HCT116 (cell line): ENCODE measurements around the gene PAH. TPM values are rescaled to one million over a fixed set of nuclear protein-coding genes. Genes with fewer than 3 reads are reported as not detected.

ENCODE experiments used
- ATAC-seq: fragments of 200-7000 bp; cut with Tn5 transposase; 2 replicates; pipeline ENCODE4 v1.9.1; 2020; ENCODE audit warnings: mild to moderate bottlenecking, moderate library complexity
- BruUV-seq: library from RNA; stranded (reverse); fragments of 400-500 nt; replicated peaks from 2 replicates; lab custom pipeline; 2021; lab: Mats Ljungman, UMichigan
- CTCF ChIA-PET: fragments of 300-600 bp; sonication (Branson Sonifier 250); formaldehyde crosslinking; loops from one replicate; lab custom pipeline; 2021; ENCODE audit warnings: antibody characterized with exemption; lab: Charles Lee
- POLR2A ChIA-PET: fragments of 300-600, 350-600 bp; sonication (Branson Sonifier 250); formaldehyde crosslinking; loops from one replicate; lab custom pipeline; 2021; ENCODE audit warnings: antibody characterized with exemption; lab: Charles Lee
- RAD21 ChIA-PET, 2 experiments: fragments of 300-600 bp; sonication (Branson Sonifier 250); formaldehyde crosslinking; loops; one replicate each; lab custom pipeline; 2023; ENCODE audit warnings: low total read pairs in 2 of 2; ENCODE audit not compliant: uncharacterized antibody in 2 of 2, unreplicated experiment in 2 of 2, low non-redundant PET in 1 of 2; lab: Charles Lee
- DNase-seq: peaks from one replicate; pipeline ENCODE4 v3.0.0-alpha.2; 2010; ENCODE audit warnings: low read depth, low spot score
- H2AFZ ChIP-seq: fragments of 200-600 bp; shearing (Covaris generic), sonication (generic); 2 replicates; pipeline ENCODE4 v1.6.1; 2017; ENCODE audit warnings: low read depth, mixed run types, mixed read lengths, antibody characterized with exemption, low read length; ENCODE audit not compliant: poor library complexity, severe bottlenecking
- H3K27ac ChIP-seq: 2 replicates; pipeline ENCODE4 v1.5.1; 2012; ENCODE audit warnings: low read depth, low read length
- H3K27me3 ChIP-seq: fragments of 200-600 bp; sonication (generic); 2 replicates; pipeline ENCODE4 v1.6.1; 2016; ENCODE audit warnings: mixed run types, low read length, mixed read lengths; ENCODE audit not compliant: insufficient read depth
- H3K36me3 ChIP-seq, 2 experiments: fragments of 200-500 bp in 1 of 2; fragments of 200-600 bp in 1 of 2; sonication (Bioruptor generic) in 1 of 2; sonication (generic) in 1 of 2; 2 replicates each; pipeline versions ENCODE4 v1.5.1 to v1.6.1; 2014 to 2016; ENCODE audit warnings: low read length in 2 of 2, inconsistent platforms in 1 of 2, mixed read lengths in 1 of 2, mixed run types in 1 of 2; ENCODE audit not compliant: insufficient read depth in 2 of 2, control insufficient read depth in 1 of 2
- H3K4me1 ChIP-seq, 2 experiments: fragments of 200-600 bp in 1 of 2; sonication (generic) in 1 of 2; 2 replicates each; pipeline versions ENCODE4 v1.5.1 to v1.6.1; 2012 to 2017; ENCODE audit warnings: low read length in 2 of 2, inconsistent platforms in 1 of 2, mild to moderate bottlenecking in 1 of 2, mixed read lengths in 1 of 2, mixed run types in 1 of 2, moderate library complexity in 1 of 2; ENCODE audit not compliant: insufficient read depth in 2 of 2, control insufficient read depth in 1 of 2
- H3K4me2 ChIP-seq: fragments of 200-600 bp; sonication (generic); 2 replicates; pipeline ENCODE4 v1.6.1; 2017; ENCODE audit warnings: mixed run types, low read length, mixed read lengths
- H3K4me3 ChIP-seq, 2 experiments: fragments of 200-600 bp in 1 of 2; sonication (generic) in 1 of 2; replicated peaks in 1 of 2; 2 replicates each; pipeline ENCODE4 v1.5.1; 2011 to 2016; ENCODE audit warnings: low read length in 2 of 2, control low read depth in 1 of 2, low read depth in 1 of 2, mild to moderate bottlenecking in 1 of 2, mixed read lengths in 1 of 2, mixed run types in 1 of 2
- H3K79me2 ChIP-seq: fragments of 200-600 bp; sonication (generic); 2 replicates; pipeline ENCODE4 v1.6.1; 2017; ENCODE audit warnings: mild to moderate bottlenecking, mixed run types, low read length, moderate library complexity, mixed read lengths; ENCODE audit not compliant: insufficient read depth
- H3K9ac ChIP-seq: fragments of 200-600 bp; sonication (generic); 2 replicates; pipeline ENCODE4 v1.6.1; 2016; ENCODE audit warnings: low read length, mixed read lengths
- H3K9me2 ChIP-seq: fragments of 200-600 bp; sonication (generic), shearing (Covaris generic); 2 replicates; pipeline ENCODE4 v1.6.1; 2017; ENCODE audit warnings: mixed run types, mild to moderate bottlenecking, moderate library complexity; ENCODE audit not compliant: insufficient read depth
- H3K9me3 ChIP-seq, 2 experiments: fragments of 200-500 bp in 1 of 2; fragments of 200-600 bp in 1 of 2; sonication (Bioruptor generic) in 1 of 2; sonication (generic) in 1 of 2; 2 replicates each; pipeline ENCODE4 v1.6.1; 2014 to 2017; ENCODE audit warnings: low read length in 2 of 2, mixed read lengths in 2 of 2, inconsistent platforms in 1 of 2, low read depth in 1 of 2, mild to moderate bottlenecking in 1 of 2, mixed run types in 1 of 2, moderate library complexity in 1 of 2; ENCODE audit not compliant: control insufficient read depth in 1 of 2, insufficient read depth in 1 of 2
- H4K20me1 ChIP-seq: fragments of 200-600 bp; sonication (generic), shearing (Covaris generic); 2 replicates; pipeline ENCODE4 v1.6.1; 2017; ENCODE audit warnings: mixed run types, mild to moderate bottlenecking, moderate library complexity; ENCODE audit not compliant: insufficient read depth
- ATF3 ChIP-seq: IDR thresholded peaks from 2 replicates; pipeline ENCODE4 v1.6.1; 2012
- CBX3 ChIP-seq: IDR thresholded peaks from 2 replicates; pipeline ENCODE4 v1.6.1; 2012; ENCODE audit warnings: low read depth
- CEBPB ChIP-seq: IDR thresholded peaks from 2 replicates; pipeline ENCODE4 v1.6.1; 2012; ENCODE audit warnings: low read depth
- EGR1 ChIP-seq: IDR thresholded peaks from 2 replicates; pipeline ENCODE4 v1.6.1; 2012; ENCODE audit warnings: low read depth
- ELF1 ChIP-seq: IDR thresholded peaks from 2 replicates; pipeline ENCODE4 v1.6.1; 2012; ENCODE audit warnings: low read depth, borderline replicate concordance
- EZH2 ChIP-seq: fragments of 200-600 bp; sonication (generic); IDR thresholded peaks from 2 replicates; pipeline ENCODE4 v1.6.1; 2017; ENCODE audit warnings: antibody characterized with exemption, mixed run types
- EZH2phosphoT487 ChIP-seq: fragments of 200-600 bp; IDR thresholded peaks from 2 replicates; pipeline ENCODE4 v1.6.1; 2018; ENCODE audit warnings: antibody characterized with exemption, borderline replicate concordance
- FOSL1 ChIP-seq: IDR thresholded peaks from 2 replicates; pipeline ENCODE4 v1.6.1; 2012; ENCODE audit warnings: low read depth
- MAX ChIP-seq: IDR thresholded peaks from 2 replicates; pipeline ENCODE4 v1.6.1; 2012
- POLR2A ChIP-seq: IDR thresholded peaks from 2 replicates; pipeline ENCODE4 v1.7.0; 2011; ENCODE audit warnings: borderline replicate concordance; ENCODE audit not compliant: insufficient read depth, insufficient read length; ENCODE audit errors: extremely low read depth
- POLR2AphosphoS5 ChIP-seq: IDR thresholded peaks from 2 replicates; pipeline ENCODE4 v1.6.1; 2011; ENCODE audit warnings: mild to moderate bottlenecking, low read depth, low read length, moderate library complexity
- RAD21 ChIP-seq: IDR thresholded peaks from 2 replicates; pipeline ENCODE4 v1.6.1; 2012; ENCODE audit warnings: low read depth, mild to moderate bottlenecking
- SIN3A ChIP-seq: IDR thresholded peaks from 2 replicates; pipeline ENCODE4 v1.6.1; 2012; ENCODE audit warnings: low read depth
- SRF ChIP-seq: IDR thresholded peaks from 2 replicates; pipeline ENCODE4 v1.6.1; 2012; ENCODE audit warnings: low read depth
- TCF7L2 ChIP-seq: IDR thresholded peaks from 2 replicates; pipeline ENCODE4 v1.7.0; 2011; ENCODE audit warnings: borderline replicate concordance, inconsistent platforms; ENCODE audit not compliant: insufficient read depth, insufficient read length; ENCODE audit errors: extremely low read depth
- ZFX ChIP-seq: fragments of 450-650 bp; IDR thresholded peaks from 2 replicates; pipeline ENCODE4 v1.6.1; 2017
- ZNF274 ChIP-seq: fragments of 200-500 bp; sonication (Bioruptor generic); IDR thresholded peaks from 2 replicates; pipeline ENCODE4 v1.6.1; 2014; ENCODE audit warnings: mild to moderate bottlenecking, low read depth, low read length, inconsistent platforms
- intact Hi-C: fragments of 100-400 bp; cut with micrococcal nuclease; formaldehyde crosslinking; loops from 2 replicates; pipeline ENCODE4 v1.10.0; 2022
- total RNA-seq: library from RNA; stranded (reverse); gene quantifications from one replicate; pipeline ENCODE4 v1.2.1, GENCODE V29; 2021; ENCODE audit not compliant: unreplicated experiment
- TF ChIP-seq, protein P1 (sequence below): IDR thresholded peaks from 2 replicates; pipeline ENCODE4 v1.6.1; 2012; ENCODE audit warnings: low read depth
- TF ChIP-seq, protein P2 (sequence below), 3 experiments: fragments of 200-600 bp in 1 of 3; sonication (generic) in 1 of 3; IDR thresholded peaks in 2 of 3; conservative IDR thresholded peaks in 1 of 3; 2 replicates each; pipeline ENCODE4 v1.5.1; 2012 to 2017; ENCODE audit warnings: low read depth in 2 of 3, low read length in 2 of 3, antibody characterized with exemption in 1 of 3, borderline replicate concordance in 1 of 3, control low read depth in 1 of 3, mild to moderate bottlenecking in 1 of 3, mixed read lengths in 1 of 3, mixed run types in 1 of 3, moderate library complexity in 1 of 3; ENCODE audit not compliant: insufficient read depth in 1 of 3

The PAH gene
- total RNA-seq, 1 experiment from 2014 or later: 2.8 TPM

DNA sequence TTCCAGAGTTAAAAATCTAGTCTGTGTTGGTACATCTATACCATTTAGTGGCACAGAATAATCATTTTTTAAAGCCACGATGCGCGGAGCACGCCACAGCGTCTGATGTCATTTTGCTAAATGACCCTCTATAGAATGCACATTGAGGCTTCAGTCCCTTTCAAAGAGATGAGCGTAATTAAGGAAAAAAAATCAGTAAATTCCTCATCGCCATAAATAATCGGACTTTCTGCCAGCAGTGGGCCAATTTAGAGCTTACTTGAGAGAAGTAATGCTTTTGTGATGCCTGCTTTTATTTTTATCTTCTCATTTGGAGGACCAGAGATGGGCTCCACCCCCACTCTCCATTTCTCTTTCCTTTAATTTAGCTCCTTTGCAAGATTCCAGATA lies 44.4 kb upstream of the PAH start:
- H3K9me3 ChIP-seq: no peaks in the 10 kb centered on the region
- DNase-seq: no peak
- ChIA-PET RAD21 (no interaction called here), POLR2A (no interaction called here), CTCF (no interaction called here)
- H3K9ac ChIP-seq: no peak overlapping the region
- TF ChIP-seq EZH2 (no peak), ZNF274 (no peak), EGR1 (no peak), TCF7L2 (no peak), CEBPB (no peak), MAX (no peak), ZFX (no peak), FOSL1 (no peak), POLR2A (no peak), SIN3A (no peak), CBX3 (no peak), ELF1 (no peak), POLR2AphosphoS5 (no peak), SRF (no peak), ATF3 (no peak), RAD21 (no peak), EZH2phosphoT487 (no peak)
- TF ChIP-seq, protein P1, sequence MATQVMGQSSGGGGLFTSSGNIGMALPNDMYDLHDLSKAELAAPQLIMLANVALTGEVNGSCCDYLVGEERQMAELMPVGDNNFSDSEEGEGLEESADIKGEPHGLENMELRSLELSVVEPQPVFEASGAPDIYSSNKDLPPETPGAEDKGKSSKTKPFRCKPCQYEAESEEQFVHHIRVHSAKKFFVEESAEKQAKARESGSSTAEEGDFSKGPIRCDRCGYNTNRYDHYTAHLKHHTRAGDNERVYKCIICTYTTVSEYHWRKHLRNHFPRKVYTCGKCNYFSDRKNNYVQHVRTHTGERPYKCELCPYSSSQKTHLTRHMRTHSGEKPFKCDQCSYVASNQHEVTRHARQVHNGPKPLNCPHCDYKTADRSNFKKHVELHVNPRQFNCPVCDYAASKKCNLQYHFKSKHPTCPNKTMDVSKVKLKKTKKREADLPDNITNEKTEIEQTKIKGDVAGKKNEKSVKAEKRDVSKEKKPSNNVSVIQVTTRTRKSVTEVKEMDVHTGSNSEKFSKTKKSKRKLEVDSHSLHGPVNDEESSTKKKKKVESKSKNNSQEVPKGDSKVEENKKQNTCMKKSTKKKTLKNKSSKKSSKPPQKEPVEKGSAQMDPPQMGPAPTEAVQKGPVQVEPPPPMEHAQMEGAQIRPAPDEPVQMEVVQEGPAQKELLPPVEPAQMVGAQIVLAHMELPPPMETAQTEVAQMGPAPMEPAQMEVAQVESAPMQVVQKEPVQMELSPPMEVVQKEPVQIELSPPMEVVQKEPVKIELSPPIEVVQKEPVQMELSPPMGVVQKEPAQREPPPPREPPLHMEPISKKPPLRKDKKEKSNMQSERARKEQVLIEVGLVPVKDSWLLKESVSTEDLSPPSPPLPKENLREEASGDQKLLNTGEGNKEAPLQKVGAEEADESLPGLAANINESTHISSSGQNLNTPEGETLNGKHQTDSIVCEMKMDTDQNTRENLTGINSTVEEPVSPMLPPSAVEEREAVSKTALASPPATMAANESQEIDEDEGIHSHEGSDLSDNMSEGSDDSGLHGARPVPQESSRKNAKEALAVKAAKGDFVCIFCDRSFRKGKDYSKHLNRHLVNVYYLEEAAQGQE: no peak
- TF ChIP-seq, protein P2, sequence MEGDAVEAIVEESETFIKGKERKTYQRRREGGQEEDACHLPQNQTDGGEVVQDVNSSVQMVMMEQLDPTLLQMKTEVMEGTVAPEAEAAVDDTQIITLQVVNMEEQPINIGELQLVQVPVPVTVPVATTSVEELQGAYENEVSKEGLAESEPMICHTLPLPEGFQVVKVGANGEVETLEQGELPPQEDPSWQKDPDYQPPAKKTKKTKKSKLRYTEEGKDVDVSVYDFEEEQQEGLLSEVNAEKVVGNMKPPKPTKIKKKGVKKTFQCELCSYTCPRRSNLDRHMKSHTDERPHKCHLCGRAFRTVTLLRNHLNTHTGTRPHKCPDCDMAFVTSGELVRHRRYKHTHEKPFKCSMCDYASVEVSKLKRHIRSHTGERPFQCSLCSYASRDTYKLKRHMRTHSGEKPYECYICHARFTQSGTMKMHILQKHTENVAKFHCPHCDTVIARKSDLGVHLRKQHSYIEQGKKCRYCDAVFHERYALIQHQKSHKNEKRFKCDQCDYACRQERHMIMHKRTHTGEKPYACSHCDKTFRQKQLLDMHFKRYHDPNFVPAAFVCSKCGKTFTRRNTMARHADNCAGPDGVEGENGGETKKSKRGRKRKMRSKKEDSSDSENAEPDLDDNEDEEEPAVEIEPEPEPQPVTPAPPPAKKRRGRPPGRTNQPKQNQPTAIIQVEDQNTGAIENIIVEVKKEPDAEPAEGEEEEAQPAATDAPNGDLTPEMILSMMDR (IDR thresholded peaks at IDR 0.05 in 2 of 3, conservative IDR thresholded peaks at IDR 0.05 in 1 of 3; ENCODE audit: borderline replicate concordance in 1 of 3, insufficient read depth in 1 of 3, low read depth in 2 of 3, low read length in 2 of 3): no peak
- ATAC-seq: no peak
- no peak overlapping the region for H3K4me3 ChIP-seq
- intact Hi-C loops: no loop called here
- no peaks in the 10 kb centered on the region for H3K9me2 ChIP-seq
- peaks cover 15% of the 10 kb centered on the region; the same call in 1 of the 2 replicates for H3K27me3 ChIP-seq
- no peaks in the 10 kb centered on the region for H3K79me2 ChIP-seq
- no TSS peak for BruUV-seq
- H3K4me2 ChIP-seq: no peak overlapping the region
- H3K27ac ChIP-seq: no peak overlapping the region
- H3K36me3 ChIP-seq: no peaks in the 10 kb centered on the region
- H4K20me1 ChIP-seq: no peaks in the 10 kb centered on the region
- H2AFZ ChIP-seq: no peak overlapping the region
- no peaks in the 10 kb centered on the region for H3K4me1 ChIP-seq
